SK-N-SH (cell line): ENCODE measurements around the gene CYP11A1. TPM values are rescaled to one million over a fixed set of nuclear protein-coding genes. Genes with fewer than 3 reads are reported as not detected.

Experiments used
- CTCF ChIA-PET: fragments of 300-600, 350-600 bp; formaldehyde crosslinking; extraction: SDS; loops from one replicate; lab custom pipeline; 2021; lab: Yijun Ruan, JAX
- POLR2A ChIA-PET: fragments of 350-600 bp; sonication (Branson Sonifier 250); formaldehyde crosslinking; extraction: SDS; loops from one replicate; lab custom pipeline; 2020; ENCODE audit warnings: antibody characterized with exemption, inconsistent platforms; lab: Yijun Ruan, JAX
- DNase-seq: peaks from one replicate; pipeline ENCODE4 v3.0.0; 2012
- H2AFZ ChIP-seq: fragments of 200-600 bp; sonication (generic); 2 replicates; pipeline ENCODE4 v1.8.1; 2016; ENCODE audit warnings: antibody characterized with exemption, mild to moderate bottlenecking, low read depth
- H3F3A ChIP-seq: fragments of 200-600 bp; sonication (generic); replicated peaks from 2 replicates; pipeline ENCODE3; 2016; ENCODE audit warnings: antibody characterized with exemption, mild to moderate bottlenecking; ENCODE audit not compliant: insufficient read depth
- H3K27ac ChIP-seq, 2 experiments: fragments of 200-500 bp in 1 of 2; fragments of 200-600 bp in 1 of 2; sonication (Bioruptor generic) in 1 of 2; sonication (generic), shearing (Covaris generic) in 1 of 2; 2 replicates each; pipeline versions ENCODE4 v1.5.1 to v1.6.1; 2014 to 2016; ENCODE audit warnings: low read depth in 2 of 2, inconsistent platforms in 1 of 2, low read length in 1 of 2, mild to moderate bottlenecking in 1 of 2, mixed read lengths in 1 of 2
- H3K27me3 ChIP-seq: fragments of 200-600 bp; sonication (generic), shearing (Covaris generic); 2 replicates; pipeline ENCODE4 v1.6.1; 2016; ENCODE audit warnings: mixed run types; ENCODE audit not compliant: insufficient read depth
- H3K36me3 ChIP-seq, 2 experiments: fragments of 200-500 bp in 1 of 2; fragments of 200-600 bp in 1 of 2; sonication (Bioruptor generic) in 1 of 2; sonication (generic) in 1 of 2; replicated peaks in 1 of 2; 2 replicates each; pipeline versions ENCODE3 to v1.5.1; 2014 to 2016; ENCODE audit warnings: low read length in 1 of 2, mild to moderate bottlenecking in 1 of 2; ENCODE audit not compliant: insufficient read depth in 2 of 2, control insufficient read depth in 1 of 2
- H3K4me1 ChIP-seq, 2 experiments: fragments of 200-500 bp in 1 of 2; fragments of 200-600 bp in 1 of 2; sonication (Bioruptor generic) in 1 of 2; sonication (generic), shearing (Covaris generic) in 1 of 2; 2 replicates each; pipeline versions ENCODE4 v1.5.1 to v1.6.1; 2014 to 2016; ENCODE audit warnings: low read depth in 1 of 2, low read length in 1 of 2, mixed run types in 1 of 2; ENCODE audit not compliant: insufficient read depth in 2 of 2, control insufficient read depth in 1 of 2
- H3K4me2 ChIP-seq: fragments of 200-600 bp; sonication (generic), shearing (Covaris generic); 2 replicates; pipeline ENCODE4 v1.6.1; 2017; ENCODE audit warnings: mixed run types
- H3K4me3 ChIP-seq, 2 experiments: fragments of 200-500 bp in 1 of 2; fragments of 200-600 bp in 1 of 2; sonication (Bioruptor generic) in 1 of 2; sonication (generic), shearing (Covaris generic) in 1 of 2; 2 replicates each; pipeline versions ENCODE4 v1.5.1 to v1.8.1; 2014 to 2016; ENCODE audit warnings: low read depth in 2 of 2, inconsistent platforms in 1 of 2, low read length in 1 of 2, mild to moderate bottlenecking in 1 of 2, mixed read lengths in 1 of 2, moderate library complexity in 1 of 2
- H3K79me2 ChIP-seq: fragments of 200-600 bp; sonication (generic); 2 replicates; pipeline ENCODE4 v1.8.1; 2017; ENCODE audit warnings: mild to moderate bottlenecking; ENCODE audit not compliant: insufficient read depth
- H3K9ac ChIP-seq: fragments of 200-600 bp; sonication (generic); 2 replicates; pipeline ENCODE4 v1.6.1; 2017; ENCODE audit warnings: mixed run types
- H3K9me2 ChIP-seq: fragments of 200-600 bp; sonication (generic); 2 replicates; pipeline ENCODE4 v1.6.1; 2017; ENCODE audit warnings: mixed run types
- H3K9me3 ChIP-seq: fragments of 200-600 bp; sonication (generic); 2 replicates; pipeline ENCODE4 v1.6.1; 2017; ENCODE audit warnings: mixed run types, mild to moderate bottlenecking, moderate library complexity
- H4K20me1 ChIP-seq: fragments of 200-600 bp; sonication (generic); 2 replicates; pipeline ENCODE4 v1.6.1; 2017; ENCODE audit warnings: mild to moderate bottlenecking, mixed run types; ENCODE audit not compliant: insufficient read depth
- CHD2 ChIP-seq: fragments of 150-350 bp; IDR thresholded peaks from 2 replicates; pipeline ENCODE4 v1.6.1; 2018; ENCODE audit warnings: low read length; ENCODE audit not compliant: partially characterized antibody
- EP300 ChIP-seq, 2 experiments: IDR thresholded peaks; 2 replicates each; pipeline versions ENCODE4 v1.4.0 to v1.6.1; 2012; ENCODE audit warnings: borderline replicate concordance in 1 of 2, low read depth in 1 of 2, low read length in 1 of 2
- EZH2phosphoT487 ChIP-seq: fragments of 200-600 bp; sonication (generic); IDR thresholded peaks from 2 replicates; pipeline ENCODE4 v1.6.1; 2017; ENCODE audit warnings: low read depth, mixed run types, mild to moderate bottlenecking, antibody characterized with exemption, moderate library complexity, borderline replicate concordance
- FOXM1 ChIP-seq: IDR thresholded peaks from 2 replicates; pipeline ENCODE4 v1.4.0; 2012; ENCODE audit warnings: low read depth, mild to moderate bottlenecking
- IRF3 ChIP-seq: fragments of 150-350 bp; IDR thresholded peaks from 2 replicates; pipeline ENCODE4 v1.6.1; 2016; ENCODE audit warnings: mild to moderate bottlenecking, low read depth, low read length
- MXI1 ChIP-seq: IDR thresholded peaks from 2 replicates; pipeline ENCODE4 v1.6.1; 2012; ENCODE audit warnings: mild to moderate bottlenecking, low read depth, low read length, improper control_type of control experiment
- NFIC ChIP-seq: IDR thresholded peaks from 2 replicates; pipeline ENCODE4 v1.4.0; 2012; ENCODE audit warnings: borderline replicate concordance
- RCOR1 ChIP-seq: fragments of 150-350 bp; IDR thresholded peaks from 2 replicates; pipeline ENCODE4 v1.6.1; 2017; ENCODE audit warnings: antibody characterized with exemption, low read length
- REST ChIP-seq: IDR thresholded peaks from 2 replicates; pipeline ENCODE4 v1.6.1; 2012; ENCODE audit warnings: mild to moderate bottlenecking, low read depth, low read length, moderate library complexity
- RFX5 ChIP-seq: IDR thresholded peaks from 2 replicates; pipeline ENCODE4 v1.6.1; 2012; ENCODE audit warnings: mild to moderate bottlenecking, improper control_type of control experiment, low read length
- SIN3A ChIP-seq: IDR thresholded peaks from 2 replicates; pipeline ENCODE4 v1.6.1; 2012; ENCODE audit warnings: low read depth, mild to moderate bottlenecking, low read length, moderate library complexity, borderline replicate concordance
- SMC3 ChIP-seq: IDR thresholded peaks from 2 replicates; pipeline ENCODE4 v1.6.1; 2012; ENCODE audit warnings: low read depth, low read length, improper control_type of control experiment
- TAF1 ChIP-seq: IDR thresholded peaks from 2 replicates; pipeline ENCODE4 v1.6.1; 2012; ENCODE audit warnings: low read depth, mild to moderate bottlenecking, low read length, moderate library complexity, borderline replicate concordance
- TEAD4 ChIP-seq: IDR thresholded peaks from 2 replicates; pipeline ENCODE4 v1.4.0; 2012; ENCODE audit warnings: mild to moderate bottlenecking, borderline replicate concordance; ENCODE audit not compliant: insufficient read depth
- YY1 ChIP-seq: IDR thresholded peaks from 2 replicates; pipeline ENCODE4 v1.4.0; 2012; ENCODE audit warnings: low read depth, mild to moderate bottlenecking
- WGBS: methylation state at CpG from one replicate; pipeline ENCODE4 v1.1.6; 2017; ENCODE audit warnings: low lambda C conversion rate; 5-methylcytosine and 5-hydroxymethylcytosine counted together
- polyA plus RNA-seq, 3 experiments: library from polyadenylated mRNA; depleted of rRNA; stranded (reverse); fragments of >200 nt; gene quantifications; 2 replicates each; pipeline ENCODE4 v1.2.3, GENCODE V29; 2012
- TF ChIP-seq, protein P1 (sequence below): IDR thresholded peaks from 2 replicates; pipeline ENCODE4; 2012

CYP11A1 gene
- polyA plus RNA-seq, 1 of the 3 experiments (the other 2 are of a cell fraction) = 0.08 TPM

- CTCF ChIA-PET = interaction anchor here (1.4 to 18.6 kb wide), 3 partner anchors 11 to 284 kb away, joined by 4 to 339 read pairs (median 5); no protein-coding TSS in a partner anchor
- 55% methylated on average over 5 of the region's 5 CpGs for WGBS
- H3K9ac ChIP-seq = no peak overlapping the region
These were observed 33.8 kb downstream of the CYP11A1 start for GRCh38 chr15:74333662-74334061.

More at GRCh38 chr15:74333662-74334061, 33.8 kb downstream of the CYP11A1 start:
- no peaks in the 10 kb centered on the region for H3K9me3 ChIP-seq
- TF ChIP-seq EP300 (IDR thresholded peaks at IDR 0.05; ENCODE audit: borderline replicate concordance in 1 of 2, low read depth in 1 of 2, low read length in 1 of 2) (no peak), MXI1 (no peak), CHD2 (no peak), REST (no peak), IRF3 (no peak), NFIC (no peak), RCOR1 (no peak), FOXM1 (no peak), TAF1 (no peak), YY1 (no peak), RFX5 (no peak), TEAD4 (no peak), SMC3 (no peak), EZH2phosphoT487 (no peak), SIN3A (no peak)
- TF ChIP-seq, protein P1, sequence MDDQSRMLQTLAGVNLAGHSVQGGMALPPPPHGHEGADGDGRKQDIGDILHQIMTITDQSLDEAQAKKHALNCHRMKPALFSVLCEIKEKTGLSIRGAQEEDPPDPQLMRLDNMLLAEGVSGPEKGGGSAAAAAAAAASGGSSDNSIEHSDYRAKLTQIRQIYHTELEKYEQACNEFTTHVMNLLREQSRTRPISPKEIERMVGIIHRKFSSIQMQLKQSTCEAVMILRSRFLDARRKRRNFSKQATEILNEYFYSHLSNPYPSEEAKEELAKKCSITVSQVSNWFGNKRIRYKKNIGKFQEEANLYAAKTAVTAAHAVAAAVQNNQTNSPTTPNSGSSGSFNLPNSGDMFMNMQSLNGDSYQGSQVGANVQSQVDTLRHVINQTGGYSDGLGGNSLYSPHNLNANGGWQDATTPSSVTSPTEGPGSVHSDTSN = no peak
- TF ChIP-seq, all 33 proteins: peak for 0
- Histone ChIP-seq H3K36me3 (no peaks in the 10 kb centered on the region), H3K9me2 (no peaks in the 10 kb centered on the region), H3F3A (no peaks in the 10 kb centered on the region), H3K4me2 (no peak overlapping the region), H3K4me1 (no peaks in the 10 kb centered on the region; a peak in 1 of 4 replicates), H2AFZ (no peak overlapping the region), H4K20me1 (no peaks in the 10 kb centered on the region), H3K79me2 (no peaks in the 10 kb centered on the region), H3K27me3 (no peaks in the 10 kb centered on the region), H3K4me3 (no peak overlapping the region), H3K27ac (no peak overlapping the region)
- DNase-seq = no peak
- POLR2A ChIA-PET = no interaction called here
